Measurements from ENCODE around the gene GALNT9. TPM values are rescaled to one million over a fixed set of nuclear protein-coding genes. Genes with fewer than 3 reads are reported as not detected.
A peak's percentile ranks its signal among the peaks of the same experiment; 100 is the strongest.

Gene GALNT9
- total RNA-seq, 1 donor from 2014 or later = 4.9 TPM

GRCh38 chr12:132329720-132330548, 545 bp upstream of the GALNT9 start:
- no peak for FAIRE-seq
- no peak for DNase-seq (ENCODE audit: low spot score in 2 of 2)

- no peak for DNase-seq (ENCODE audit: low spot score in 2 of 2)
- no peak for FAIRE-seq
Measured at GRCh38 chr12:132328282-132329029, 933 bp downstream of the GALNT9 start.

DNA sequence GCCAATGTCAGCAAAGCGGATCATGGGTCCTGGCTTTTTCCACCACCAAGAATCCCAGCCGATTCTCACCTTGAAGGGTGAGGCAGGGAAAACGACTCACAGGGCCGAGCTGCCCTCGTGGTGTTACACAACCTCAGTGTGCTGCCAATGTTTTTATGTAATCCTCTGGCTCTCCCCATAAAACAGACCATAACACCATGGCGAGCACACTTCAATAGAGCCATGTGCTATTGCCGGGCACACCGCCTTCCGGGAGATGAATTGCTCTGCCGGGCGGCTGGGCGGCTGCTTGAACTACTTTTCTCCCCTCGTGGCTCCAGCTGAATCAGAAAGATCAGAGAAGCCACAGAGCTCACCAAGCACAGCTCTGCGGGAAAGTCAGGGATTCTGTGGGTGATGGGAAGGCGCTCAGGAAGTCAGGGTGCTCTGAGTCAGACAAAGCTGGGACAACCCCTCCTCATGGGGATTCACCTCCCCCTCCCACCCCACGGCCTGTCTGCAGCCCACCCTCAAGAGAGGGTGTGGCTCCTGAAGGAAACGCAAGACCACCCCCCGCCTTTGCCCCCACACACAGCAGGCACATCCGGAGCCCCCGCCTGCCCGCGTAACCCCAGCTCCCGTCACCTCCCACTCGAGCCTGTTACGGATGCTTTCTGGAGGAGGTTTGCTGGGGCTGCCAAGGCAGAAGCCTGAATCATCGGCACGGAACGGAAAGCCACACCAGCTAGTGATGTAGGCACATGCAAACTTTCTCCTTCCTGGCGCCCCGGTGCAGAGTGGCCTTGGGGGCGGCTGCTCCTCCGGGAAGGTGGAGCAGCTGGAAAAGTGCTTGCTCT, 1.8 kb downstream of the GALNT9 start:
- no peak for FAIRE-seq
- peak; percentile 53 to 58 for DNase-seq (ENCODE audit: low spot score in 2 of 2)

DNA sequence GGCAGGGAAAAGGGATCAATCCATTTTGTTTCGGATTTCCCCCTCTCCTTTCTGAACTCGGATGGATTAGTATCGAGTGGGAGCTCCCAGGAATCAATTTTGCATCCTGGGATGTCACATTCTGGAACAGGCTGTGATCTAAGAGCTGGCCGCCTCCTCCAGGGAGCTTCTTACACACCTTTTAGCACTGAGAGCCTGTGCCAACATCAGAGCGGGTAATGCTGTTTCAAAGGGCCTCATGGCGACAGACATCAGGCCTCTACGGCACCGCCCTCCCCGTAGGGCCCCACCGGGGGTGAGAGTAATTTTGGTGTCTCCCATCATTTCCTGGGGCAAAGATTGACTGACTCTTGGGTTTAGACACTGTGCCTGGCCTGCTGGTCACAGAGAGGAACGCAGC, 2.7 kb downstream of the GALNT9 start:
- FAIRE-seq (no peak), DNase-seq (ENCODE audit: low spot score in 2 of 2) (no peak)

GRCh38 chr12:132325733-132326130, 3.7 kb downstream of the GALNT9 start:
- no peak for FAIRE-seq

GRCh38 chr12:132324841-132325732, 4.3 kb downstream of the GALNT9 start:
- DNase-seq (ENCODE audit: low spot score in 2 of 2) = no peak
- no peak for FAIRE-seq

More at GRCh38 chr12:132325733-132326130, 3.7 kb downstream of the GALNT9 start:
- no peak for DNase-seq (ENCODE audit: low spot score in 2 of 2)

DNA sequence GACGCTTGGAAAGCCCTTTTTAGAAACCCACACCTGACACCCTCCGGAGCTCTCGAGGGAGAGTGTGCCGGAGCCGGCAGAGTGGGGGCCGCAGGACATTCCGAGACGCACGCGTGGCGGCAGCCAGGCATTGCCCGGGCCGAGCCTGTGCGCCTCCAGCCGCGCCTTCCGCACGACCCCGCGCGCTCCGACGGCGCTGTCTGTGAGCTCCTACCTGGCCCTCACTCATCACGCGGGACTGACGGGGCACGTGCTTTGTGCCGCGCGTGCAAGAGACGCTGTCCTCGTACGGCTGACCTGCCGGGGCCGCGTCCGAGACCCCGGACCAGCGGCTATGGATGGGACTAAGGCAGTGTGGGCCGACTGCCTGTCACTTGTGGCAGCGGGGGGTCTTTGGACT, 5.2 kb downstream of the GALNT9 start:
- FAIRE-seq (no peak), DNase-seq (ENCODE audit: low spot score in 2 of 2) (no peak)

DNA sequence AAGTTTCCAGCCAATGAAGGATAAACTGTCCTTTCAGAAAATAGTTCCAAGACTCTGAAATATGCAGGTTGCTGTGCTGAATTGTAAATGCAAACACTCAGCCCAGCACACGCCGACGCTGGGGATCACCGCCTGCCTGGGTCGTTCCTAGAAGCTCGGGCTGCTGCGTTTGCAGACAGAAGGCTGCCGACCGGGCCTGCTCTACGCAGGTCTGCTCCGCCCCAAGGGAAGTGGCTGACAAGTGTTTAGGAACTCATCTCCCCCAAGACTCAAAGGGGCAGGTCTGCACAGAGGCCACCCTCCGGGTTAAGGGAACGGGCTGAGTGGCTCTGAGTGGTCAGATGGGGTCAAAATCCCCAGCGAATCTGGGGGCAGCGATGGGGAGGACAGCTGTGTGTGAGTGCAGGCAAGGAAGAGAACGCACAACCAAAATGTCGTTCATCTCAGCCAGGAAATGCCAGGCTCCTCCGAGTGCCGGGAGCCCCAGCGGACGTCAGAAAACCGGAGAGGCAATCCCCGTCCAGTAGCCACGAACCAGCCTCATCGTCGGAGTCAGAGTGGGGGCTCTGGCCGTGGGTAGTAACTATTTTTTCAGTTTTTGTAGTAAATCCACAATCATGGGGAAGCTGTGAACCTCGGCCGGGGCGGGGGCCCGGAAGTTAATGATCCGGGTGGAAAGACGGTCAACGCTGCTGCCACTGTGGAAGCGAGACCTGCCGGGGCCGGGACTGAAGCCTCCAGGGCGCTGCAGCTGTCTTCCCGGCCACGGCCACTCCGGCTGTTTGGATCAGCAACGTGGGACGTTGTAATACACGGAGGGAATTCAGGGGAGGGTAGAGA, 6.0 kb downstream of the GALNT9 start:
- DNase-seq (ENCODE audit: low spot score in 2 of 2) (no peak), FAIRE-seq (no peak)

- FAIRE-seq = no peak
- DNase-seq (ENCODE audit: low spot score in 2 of 2) = no peak
Measured at GRCh38 chr12:132322206-132323132, 6.9 kb downstream of the GALNT9 start.

- DNase-seq (ENCODE audit: low spot score in 2 of 2) (no peak), FAIRE-seq (no peak)
Measured at GRCh38 chr12:132321321-132322118, 7.9 kb downstream of the GALNT9 start.

DNA sequence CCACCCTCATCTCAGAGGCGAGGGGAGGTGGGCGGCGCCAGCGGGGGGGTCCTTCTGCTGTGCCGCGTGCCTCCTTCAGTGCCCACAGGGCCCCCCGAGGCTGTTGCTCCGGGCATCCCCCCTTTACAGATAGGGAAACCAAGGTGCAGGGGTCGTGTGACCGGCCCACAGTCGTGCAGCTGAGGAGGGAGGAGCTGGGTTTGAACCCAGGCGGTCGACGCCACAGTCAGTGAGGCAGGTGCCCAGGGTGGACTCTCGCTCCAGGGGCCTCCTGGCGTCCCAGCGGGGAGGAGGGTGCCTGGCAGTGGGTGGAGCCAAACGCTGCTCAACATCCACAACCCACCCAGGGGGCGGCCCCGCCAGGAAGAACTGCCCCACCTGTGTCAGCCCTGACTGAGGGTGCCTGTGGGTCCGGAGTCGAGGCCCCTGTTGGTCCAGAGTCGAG, 8.6 kb downstream of the GALNT9 start:
- FAIRE-seq (no peak), DNase-seq (ENCODE audit: low spot score in 2 of 2) (no peak)

DNA sequence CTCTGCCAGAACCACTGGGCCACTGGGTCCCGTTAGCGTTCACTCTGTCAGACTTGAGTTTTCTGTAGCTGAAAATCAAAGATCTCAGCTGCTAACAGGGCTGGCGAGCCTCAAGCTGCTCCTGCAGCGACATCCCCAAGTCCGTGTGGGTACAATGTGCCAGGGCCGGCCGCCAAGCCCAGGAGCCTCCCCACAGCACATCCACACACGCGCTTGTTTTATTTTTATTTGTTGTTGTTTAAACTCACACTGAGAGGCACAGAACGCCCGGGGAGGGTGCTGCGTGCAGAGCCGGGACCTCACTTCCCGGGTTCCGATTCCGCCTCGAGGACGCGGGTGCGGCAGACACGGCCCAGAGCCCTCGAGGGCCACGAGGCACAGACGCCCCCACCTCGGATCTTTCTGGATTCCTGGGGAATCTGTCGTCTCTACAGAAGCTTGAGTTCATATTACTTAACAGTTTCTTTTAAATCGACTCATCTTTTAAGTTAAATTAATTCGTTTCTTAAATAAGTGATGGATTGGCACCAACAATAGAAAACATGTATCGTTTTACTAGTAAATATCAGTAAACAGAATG, 9.3 kb downstream of the GALNT9 start:
- DNase-seq (ENCODE audit: low spot score in 2 of 2) (no peak), FAIRE-seq (no peak)

- DNase-seq (ENCODE audit: low spot score in 2 of 2) = no peak
- FAIRE-seq = no peak
Measured at GRCh38 chr12:132319359-132319950, 9.9 kb downstream of the GALNT9 start.

DNA sequence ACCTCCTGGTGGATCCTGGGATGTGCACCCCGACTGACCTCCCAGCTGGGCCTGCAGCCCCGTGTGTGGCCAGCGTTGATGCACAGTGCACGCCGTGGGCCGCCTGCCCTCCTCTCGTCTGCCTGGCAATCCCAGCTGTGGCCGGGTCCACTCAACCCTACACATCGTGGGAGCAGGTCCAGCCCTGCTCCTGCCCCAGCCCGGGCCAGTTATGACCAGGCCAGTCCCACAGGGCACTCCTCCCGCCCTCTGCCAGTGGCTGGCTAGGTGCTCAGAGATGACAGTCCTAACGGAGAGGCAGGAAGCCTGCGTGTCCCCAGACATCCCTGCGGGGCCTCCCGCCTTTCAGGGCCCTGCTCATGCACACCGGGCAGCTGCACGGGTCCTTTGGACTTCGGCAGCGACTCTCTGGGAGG, 10.8 kb downstream of the GALNT9 start:
- DNase-seq (ENCODE audit: low spot score in 2 of 2) = no peak
- FAIRE-seq = no peak

DNA sequence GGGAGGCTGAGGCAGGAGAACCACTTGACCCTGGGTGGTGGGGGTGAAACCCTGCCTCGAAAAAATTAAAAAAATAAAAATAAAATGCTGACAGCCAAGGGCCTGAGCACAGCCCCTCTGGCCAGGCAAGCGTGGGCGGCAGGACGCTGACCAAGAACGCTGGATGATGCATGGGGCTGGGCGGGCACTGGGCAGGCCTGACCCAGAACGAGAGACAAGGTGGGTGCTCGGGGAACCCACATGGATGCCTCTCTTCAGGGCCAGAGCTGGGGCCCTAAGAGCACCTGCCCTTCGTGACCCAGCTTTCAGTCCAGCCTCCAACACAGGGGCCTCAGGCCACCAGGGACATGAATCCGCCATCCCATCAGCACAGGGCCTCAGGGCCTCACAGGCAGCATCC, 11.3 kb downstream of the GALNT9 start:
- DNase-seq (ENCODE audit: low spot score in 2 of 2) (no peak), FAIRE-seq (no peak)

DNA sequence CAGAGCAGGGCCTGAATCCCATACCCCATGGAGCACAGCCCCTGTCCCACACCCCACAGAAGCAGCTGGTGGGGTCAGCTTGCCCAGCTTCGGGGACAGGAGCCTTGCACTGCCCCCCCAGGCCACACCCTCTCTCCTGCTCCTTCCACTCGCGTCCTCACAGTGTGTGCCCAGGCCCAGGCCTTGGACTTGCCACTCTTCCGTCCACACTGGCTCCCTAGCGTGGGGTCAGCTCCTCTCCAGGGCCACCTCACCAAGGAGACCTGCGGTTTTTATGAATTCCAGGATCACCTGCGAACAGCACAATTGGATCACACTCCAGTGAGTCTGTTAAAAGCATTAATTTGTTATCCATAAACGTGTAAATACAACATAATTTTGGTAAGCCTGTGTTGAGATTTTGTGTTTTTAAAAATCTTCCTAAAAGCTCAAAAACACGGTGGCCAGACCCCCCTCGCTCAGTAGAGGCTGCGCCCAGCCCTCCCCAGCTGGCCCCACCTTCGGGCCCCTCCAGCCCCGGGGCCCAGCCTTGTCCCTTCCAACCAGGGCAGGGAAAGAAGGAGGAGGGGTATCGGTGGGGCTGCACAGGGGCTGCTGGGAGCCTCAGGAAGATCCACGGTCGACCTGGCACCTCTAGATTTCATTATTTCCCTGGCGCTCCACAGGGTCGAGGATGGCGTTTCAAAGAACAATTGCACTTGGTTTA, 12.0 kb downstream of the GALNT9 start:
- FAIRE-seq = no peak
- DNase-seq (ENCODE audit: low spot score in 2 of 2) = no peak

Data from frontal cortex (tissue), 4 donors.